HEK293T (cell line): ENCODE measurements around the gene DYDC2.
A peak's percentile ranks its signal among the peaks of the same experiment; 100 is the strongest.
"Not testable (repeated sequence)": the region's sequence is repeated elsewhere in the genome, so short reads cannot be mapped to it uniquely, and the experiment has no call there.

Source experiments
- CTCF ChIA-PET: fragments of 350-600 bp; formaldehyde crosslinking; extraction: SDS; loops from one replicate; lab custom pipeline; 2021; ENCODE audit warnings: antibody characterized with exemption, inconsistent platforms; lab: Yijun Ruan, JAX
- POLR2A ChIA-PET: fragments of 350-600 bp; formaldehyde crosslinking; extraction: SDS; loops from one replicate; lab custom pipeline; 2020; ENCODE audit warnings: antibody characterized with exemption, inconsistent platforms; lab: Yijun Ruan, JAX
- DNase-seq: peaks from one replicate; pipeline ENCODE4 v3.0.0; 2012; ENCODE audit warnings: mixed read lengths; ENCODE audit errors: extremely low spot score
- ARNT ChIP-seq: fragments of 450-650 bp; IDR thresholded peaks from 2 replicates; pipeline ENCODE4 v1.6.1; 2017; ENCODE audit warnings: mild to moderate bottlenecking
- ELF4 ChIP-seq: fragments of 450-650 bp; IDR thresholded peaks from 2 replicates; pipeline ENCODE4 v1.6.1; 2017; ENCODE audit warnings: antibody characterized with exemption
- FOXA1 ChIP-seq: fragments of 450-650 bp; IDR thresholded peaks from 2 replicates; pipeline ENCODE4 v1.6.1; 2016; ENCODE audit warnings: mild to moderate bottlenecking
- HDGF ChIP-seq: fragments of 450-650 bp; IDR thresholded peaks from 2 replicates; pipeline ENCODE4 v1.6.1; 2017; ENCODE audit warnings: antibody characterized with exemption, borderline replicate concordance
- L3MBTL2 ChIP-seq: fragments of 450-650 bp; conservative IDR thresholded peaks from 2 replicates; pipeline ENCODE4 v1.6.1; 2016; ENCODE audit warnings: mild to moderate bottlenecking
- TF ChIP-seq, protein P1 (sequence below): fragments of 450-650 bp; IDR thresholded peaks from 2 replicates; pipeline ENCODE4 v1.6.1; 2016

The DYDC2 gene

DNA sequence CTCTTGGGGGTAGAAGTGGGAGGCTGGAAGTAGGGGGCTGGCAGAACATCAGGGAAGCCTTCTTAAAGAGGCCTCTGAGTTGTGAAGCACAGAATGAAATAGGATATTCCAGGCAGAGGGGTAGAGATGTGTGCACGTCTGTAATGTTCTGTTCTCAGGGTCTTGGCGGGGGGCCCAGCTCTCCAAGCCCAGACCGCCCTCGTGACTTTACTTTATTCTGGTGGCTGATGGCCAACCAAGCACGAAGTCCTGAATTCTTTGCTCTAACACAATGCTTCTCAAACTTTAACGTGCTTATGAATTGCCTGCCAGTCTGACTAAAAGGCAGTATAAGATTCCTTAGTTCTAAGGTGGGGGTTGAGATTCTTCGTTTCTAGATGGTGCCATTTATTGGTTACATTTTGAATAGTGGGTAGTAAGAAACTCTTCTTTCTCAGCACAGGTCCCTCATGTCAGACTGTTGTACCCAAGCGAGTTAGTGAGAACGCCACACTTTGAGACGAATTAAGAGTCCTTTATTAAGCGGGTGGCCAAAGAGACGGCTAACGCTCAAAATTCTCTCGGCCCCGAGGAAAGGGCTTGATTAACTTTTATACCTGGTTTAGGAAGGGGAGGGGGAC lies 60.0 kb downstream of the DYDC2 start:
- CTCF ChIA-PET = no interaction called here
- TF ChIP-seq ARNT (no peak), L3MBTL2 (peak; percentile 83), FOXA1 (no peak), ELF4 (no peak), HDGF (no peak)
- TF ChIP-seq, protein P1, sequence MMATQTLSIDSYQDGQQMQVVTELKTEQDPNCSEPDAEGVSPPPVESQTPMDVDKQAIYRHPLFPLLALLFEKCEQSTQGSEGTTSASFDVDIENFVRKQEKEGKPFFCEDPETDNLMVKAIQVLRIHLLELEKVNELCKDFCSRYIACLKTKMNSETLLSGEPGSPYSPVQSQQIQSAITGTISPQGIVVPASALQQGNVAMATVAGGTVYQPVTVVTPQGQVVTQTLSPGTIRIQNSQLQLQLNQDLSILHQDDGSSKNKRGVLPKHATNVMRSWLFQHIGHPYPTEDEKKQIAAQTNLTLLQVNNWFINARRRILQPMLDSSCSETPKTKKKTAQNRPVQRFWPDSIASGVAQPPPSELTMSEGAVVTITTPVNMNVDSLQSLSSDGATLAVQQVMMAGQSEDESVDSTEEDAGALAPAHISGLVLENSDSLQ = no peak; the same call in 1 of the 2 replicates

DNA sequence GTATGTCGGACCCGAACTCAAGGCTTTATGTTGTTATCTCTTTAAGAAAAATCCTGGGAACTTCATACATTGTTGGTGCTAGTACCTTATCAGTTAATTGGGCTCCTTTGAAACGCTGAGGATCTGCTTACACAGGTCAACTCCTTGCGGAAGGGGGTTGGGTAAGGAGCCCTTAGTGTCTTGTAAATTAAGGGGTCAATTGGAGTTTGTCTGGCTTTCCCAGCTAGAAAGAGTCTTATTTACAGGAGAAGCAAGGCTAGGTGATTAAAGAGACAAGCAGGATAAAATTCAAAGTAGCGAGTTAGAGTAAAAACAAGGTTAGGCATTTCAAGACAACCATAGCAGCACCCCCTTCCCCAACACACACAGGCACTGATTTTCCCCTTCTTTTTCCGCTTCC lies 60.7 kb downstream of the DYDC2 start:
- CTCF ChIA-PET, DNase-seq, POLR2A ChIA-PET: not testable (repeated sequence)

More for the DNA sequence above, 60.0 kb downstream of the DYDC2 start:
- POLR2A ChIA-PET = interaction anchor here (1.0 kb wide), 1 partner anchor 8 kb away, joined by 4 read pairs; the partner anchor contains the start of gene PRXL2A
- peak; percentile 35 for DNase-seq
